ENCODE results near the gene CRABP2.

CRABP2 gene

GRCh38 chr1:156666862-156667609 is 38.3 kb downstream of the CRABP2 start:
- no peak for DNase-seq

GRCh38 chr1:156665539-156665938 is 39.8 kb downstream of the CRABP2 start:
- no peak for DNase-seq

- DNase-seq, result no peak
Measured at GRCh38 chr1:156664767-156665411, 40.5 kb downstream of the CRABP2 start.

- no peak for DNase-seq
Measured at GRCh38 chr1:156664046-156664766, 41.2 kb downstream of the CRABP2 start.

- no peak for DNase-seq
Measured at GRCh38 chr1:156663178-156663577, 42.2 kb downstream of the CRABP2 start.

GRCh38 chr1:156662800-156663055 is 42.7 kb downstream of the CRABP2 start:
- DNase-seq, result no peak

- DNase-seq, result no peak
Measured at GRCh38 chr1:156662005-156662799, 43.2 kb downstream of the CRABP2 start.

- DNase-seq, result no peak
Measured at GRCh38 chr1:156660752-156661112, 44.7 kb downstream of the CRABP2 start.

- DNase-seq, result peak; percentile 80
Measured at GRCh38 chr1:156659988-156660751, 45.2 kb downstream of the CRABP2 start.

GRCh38 chr1:156659661-156659987 is 45.8 kb downstream of the CRABP2 start:
- DNase-seq, result no peak

- no peak for DNase-seq
Measured at GRCh38 chr1:156658945-156659574, 46.3 kb downstream of the CRABP2 start.

GRCh38 chr1:156658496-156658895 is 46.9 kb downstream of the CRABP2 start:
- no peak for DNase-seq

GRCh38 chr1:156657741-156658319 is 47.6 kb downstream of the CRABP2 start:
- DNase-seq, result no peak

GRCh38 chr1:156656806-156657740 is 48.3 kb downstream of the CRABP2 start:
- peak; percentile 65 for DNase-seq

- no peak for DNase-seq
Measured at GRCh38 chr1:156655904-156656516, 49.4 kb downstream of the CRABP2 start.

GRCh38 chr1:156655151-156655903 is 50.1 kb downstream of the CRABP2 start:
- no peak for DNase-seq

GRCh38 chr1:156654700-156655099 is 50.7 kb downstream of the CRABP2 start:
- no peak for DNase-seq

GRCh38 chr1:156652992-156653355 is 52.4 kb downstream of the CRABP2 start:
- no peak for DNase-seq

- DNase-seq, result no peak
Measured at GRCh38 chr1:156652131-156652991, 53.0 kb downstream of the CRABP2 start.
